ENCODE measurements around the gene MCM5.

DNA sequence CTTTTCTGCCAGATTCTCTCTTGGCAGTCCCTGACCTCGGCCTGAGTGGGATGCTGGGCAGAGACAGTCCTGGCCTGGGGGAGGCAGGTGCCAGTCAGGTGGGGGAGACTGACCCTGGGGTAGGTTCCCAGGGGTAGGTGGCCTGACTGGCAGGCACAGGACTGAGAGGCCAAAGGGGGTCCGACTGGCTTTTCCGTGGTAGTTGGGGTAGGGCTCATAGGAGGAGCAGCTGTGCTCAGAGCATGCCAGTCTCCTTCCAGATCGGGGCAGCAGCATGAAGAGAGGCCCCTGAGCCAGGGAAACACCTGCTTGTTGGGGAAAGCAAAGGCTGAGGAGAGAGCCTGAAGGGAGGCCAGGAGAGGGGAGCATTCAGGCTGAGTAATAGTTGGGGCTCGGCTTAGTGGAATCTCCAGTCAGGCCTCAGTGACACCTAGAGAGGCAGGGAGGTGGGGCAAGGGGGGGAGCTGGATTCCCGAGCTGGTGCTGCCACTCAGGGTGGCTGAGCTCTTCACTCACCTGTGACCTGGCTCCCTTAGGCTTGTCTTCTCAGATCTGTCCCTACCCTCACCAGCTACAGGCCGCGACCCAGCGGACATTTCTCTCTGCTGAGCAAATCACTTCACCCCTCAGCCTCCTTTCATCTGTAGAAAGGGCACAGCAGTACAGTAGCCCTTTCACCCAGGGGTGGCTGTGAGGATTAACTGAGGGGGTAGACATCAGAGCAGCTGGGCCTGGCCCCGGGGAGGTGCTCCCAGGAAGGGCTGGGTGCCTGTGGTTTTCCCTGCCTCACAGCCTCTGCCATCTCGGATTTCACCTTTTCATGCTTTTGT, 26.2 kb downstream of the MCM5 start:
- TF ChIP-seq CTCF (IDR thresholded peaks at IDR 0.05) (no peak), POLR2AphosphoS5 (IDR thresholded peaks at IDR 0.05) (no peak), POLR2A (IDR thresholded peaks at IDR 0.05) (no peak)
